ENCODE results near the gene ITGB4.

The ITGB4 gene

GRCh38 chr17:75695830-75696271 is 25.4 kb upstream of the ITGB4 start:
- H3K27ac ChIP-seq, result peak overlapping the region; percentile 100
- DNase-seq (ENCODE audit: low read depth, low spot score), result no peak

GRCh38 chr17:75697651-75698291 is 23.5 kb upstream of the ITGB4 start:
- peak overlapping the region; percentile 100 for H3K27ac ChIP-seq
- DNase-seq (ENCODE audit: low read depth, low spot score), result no peak

GRCh38 chr17:75698659-75699058 is 22.6 kb upstream of the ITGB4 start:
- DNase-seq (ENCODE audit: low read depth, low spot score), result no peak
- H3K27ac ChIP-seq, result peak overlapping the region; percentile 100

- no peak for DNase-seq (ENCODE audit: low read depth, low spot score)
- peak overlapping the region; percentile 100 for H3K27ac ChIP-seq
Observed at GRCh38 chr17:75701288-75701687, 20.0 kb upstream of the ITGB4 start.

- peak overlapping the region; percentile 8 for H3K27ac ChIP-seq
- DNase-seq (ENCODE audit: low read depth, low spot score), result no peak
Observed at GRCh38 chr17:75703191-75703590, 18.1 kb upstream of the ITGB4 start.

- H3K27ac ChIP-seq, result peak overlapping the region; percentile 8
- no peak for DNase-seq (ENCODE audit: low read depth, low spot score)
Observed at GRCh38 chr17:75703591-75703990, 17.7 kb upstream of the ITGB4 start.

GRCh38 chr17:75704963-75705875 is 16.0 kb upstream of the ITGB4 start:
- DNase-seq (ENCODE audit: low read depth, low spot score), result no peak
- no peak overlapping the region for H3K27ac ChIP-seq

GRCh38 chr17:75706042-75706728 is 15.1 kb upstream of the ITGB4 start:
- peak overlapping the region; percentile 65 for H3K27ac ChIP-seq
- DNase-seq (ENCODE audit: low read depth, low spot score), result no peak

GRCh38 chr17:75707079-75707571 is 14.1 kb upstream of the ITGB4 start:
- DNase-seq (ENCODE audit: low read depth, low spot score), result no peak
- peak overlapping the region; percentile 65 for H3K27ac ChIP-seq

- H3K27ac ChIP-seq, result peak overlapping the region; percentile 25
- no peak for DNase-seq (ENCODE audit: low read depth, low spot score)
Observed at GRCh38 chr17:75712446-75712845, 8.8 kb upstream of the ITGB4 start.

- H3K27ac ChIP-seq, result peak overlapping the region; percentile 98
- no peak for DNase-seq (ENCODE audit: low read depth, low spot score)
Observed at GRCh38 chr17:75719732-75720131, 1.5 kb upstream of the ITGB4 start.

GRCh38 chr17:75721463-75722011 is 278 bp downstream of the ITGB4 start:
- peak overlapping the region; percentile 98 for H3K27ac ChIP-seq
- no peak for DNase-seq (ENCODE audit: low read depth, low spot score)

GRCh38 chr17:75722076-75722475 is 817 bp downstream of the ITGB4 start:
- H3K27ac ChIP-seq, result peak overlapping the region; percentile 98
- no peak for DNase-seq (ENCODE audit: low read depth, low spot score)

GRCh38 chr17:75722542-75723095 is 1.4 kb downstream of the ITGB4 start:
- peak overlapping the region; percentile 98 for H3K27ac ChIP-seq
- DNase-seq (ENCODE audit: low read depth, low spot score), result no peak

GRCh38 chr17:75723171-75723930 is 2.1 kb downstream of the ITGB4 start:
- H3K27ac ChIP-seq, result peak overlapping the region; percentile 98
- DNase-seq (ENCODE audit: low read depth, low spot score), result peak; percentile 34

GRCh38 chr17:75724016-75725003 is 3.1 kb downstream of the ITGB4 start:
- peak overlapping the region; percentile 98 for H3K27ac ChIP-seq
- DNase-seq (ENCODE audit: low read depth, low spot score), result no peak

GRCh38 chr17:75725504-75725903 is 4.2 kb downstream of the ITGB4 start:
- H3K27ac ChIP-seq, result peak overlapping the region; percentile 98
- DNase-seq (ENCODE audit: low read depth, low spot score), result no peak

GRCh38 chr17:75727391-75727790 is 6.1 kb downstream of the ITGB4 start:
- no peak for DNase-seq (ENCODE audit: low read depth, low spot score)
- H3K27ac ChIP-seq, result no peak overlapping the region

Measured in epithelial cell of prostate (primary cell).